ENCODE results near the gene WFDC2.

- TF ChIP-seq CTCF (IDR thresholded peaks at IDR 0.05) (no peak), EP300 (IDR thresholded peaks at IDR 0.05) (no peak), POLR2A (IDR thresholded peaks at IDR 0.05; ENCODE audit: low read depth) (no peak)
Observed at GRCh38 chr20:45448270-45448669, 21.3 kb upstream of the WFDC2 start.
